Muscle of arm (tissue), 12 donors: Measurements from ENCODE around the gene NME8. TPM values are rescaled to one million over a fixed set of nuclear protein-coding genes. Genes with fewer than 3 reads are reported as not detected.

Source experiments
- DNase-seq: peaks from one replicate; pipeline ENCODE4 v3.0.0-alpha.2; 2013
- polyA plus RNA-seq, 12 donors: library from polyadenylated mRNA; unstranded; fragments of 120-200 nt; gene quantifications; one replicate each; pipeline ENCODE4 v1.2.1, GENCODE V29; 2013; ENCODE audit not compliant: insufficient read length in 12 of 12

NME8 gene
- polyA plus RNA-seq, 12 donors: 0.30 to 0.36 TPM; not detected in 10

DNA sequence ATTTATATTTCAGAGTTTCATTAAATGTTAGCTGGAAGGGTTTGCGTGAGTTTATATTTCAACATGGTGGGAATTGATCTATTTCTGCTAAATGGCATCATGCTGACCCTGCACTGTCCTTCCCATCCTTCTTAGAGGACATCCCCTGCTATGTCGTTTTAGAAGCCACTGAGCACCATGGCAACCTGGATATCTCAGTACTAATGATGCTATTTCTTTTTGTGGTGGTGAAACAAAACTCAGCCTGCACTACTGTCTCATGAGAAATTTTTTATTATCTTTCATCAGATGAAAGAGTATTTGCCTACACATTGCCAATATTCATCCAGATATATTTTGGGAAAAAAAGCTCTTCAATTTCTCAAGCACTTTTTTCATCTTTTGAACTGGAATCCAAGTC lies 84.1 kb downstream of the NME8 start:
- DNase-seq: no peak

DNA sequence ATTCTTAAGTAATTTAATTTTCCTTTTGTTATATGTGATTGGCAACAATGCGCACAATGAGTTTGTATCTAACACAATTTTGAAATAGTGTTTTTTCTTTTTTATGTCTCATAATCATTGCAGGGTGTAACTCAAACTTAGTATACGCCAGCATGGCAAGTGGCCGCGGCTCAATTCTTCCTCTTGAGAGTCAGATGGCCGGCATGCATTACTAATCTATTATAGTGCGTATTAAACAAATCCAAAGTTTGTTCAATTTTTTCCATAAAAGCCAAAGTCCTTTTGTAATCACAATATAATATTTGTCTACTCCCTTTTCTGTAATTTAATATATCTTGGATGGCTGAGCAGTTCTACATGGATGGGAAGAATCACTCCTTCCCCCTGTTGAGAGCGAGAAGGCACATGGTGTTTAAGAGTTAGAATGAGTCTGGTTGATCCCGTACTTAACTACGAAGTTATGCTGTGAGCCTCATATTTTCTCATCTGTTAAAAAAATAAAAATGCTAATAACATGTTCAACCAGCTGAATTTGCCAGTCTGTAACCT lies 84.7 kb downstream of the NME8 start:
- no peak for DNase-seq

DNA sequence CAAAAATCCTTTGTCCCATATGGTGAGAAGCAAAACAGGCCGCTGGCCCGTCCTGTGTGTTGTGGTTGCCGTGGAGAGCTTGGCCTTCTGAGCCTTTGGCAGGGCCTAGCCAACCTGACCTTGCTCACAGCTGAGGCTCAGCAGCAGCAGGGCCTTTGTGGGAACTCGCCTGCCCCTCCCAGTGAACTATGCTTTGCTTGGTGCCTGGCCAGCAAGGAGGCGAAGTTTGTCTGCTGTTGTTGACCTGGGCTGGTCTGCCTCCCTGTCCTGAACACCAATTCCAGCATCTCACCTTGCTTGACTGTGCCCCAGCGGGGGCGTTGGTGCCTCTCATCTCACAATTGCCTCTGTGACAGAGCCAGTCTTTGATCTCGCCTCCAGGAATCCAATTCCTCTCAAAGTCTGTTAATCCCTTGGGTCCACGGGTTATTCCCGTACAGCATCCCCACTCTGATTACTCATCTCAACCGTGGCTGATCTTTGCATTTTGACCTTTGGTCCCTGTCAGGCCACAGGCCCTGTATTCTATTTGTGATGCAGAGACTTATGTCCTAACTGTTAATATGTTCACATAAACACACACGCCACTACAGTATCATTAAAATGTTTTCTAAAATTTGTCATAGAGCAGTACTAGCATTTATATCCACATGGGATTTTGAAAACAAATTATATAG lies 94.7 kb downstream of the NME8 start:
- DNase-seq: peak; percentile 74

DNA sequence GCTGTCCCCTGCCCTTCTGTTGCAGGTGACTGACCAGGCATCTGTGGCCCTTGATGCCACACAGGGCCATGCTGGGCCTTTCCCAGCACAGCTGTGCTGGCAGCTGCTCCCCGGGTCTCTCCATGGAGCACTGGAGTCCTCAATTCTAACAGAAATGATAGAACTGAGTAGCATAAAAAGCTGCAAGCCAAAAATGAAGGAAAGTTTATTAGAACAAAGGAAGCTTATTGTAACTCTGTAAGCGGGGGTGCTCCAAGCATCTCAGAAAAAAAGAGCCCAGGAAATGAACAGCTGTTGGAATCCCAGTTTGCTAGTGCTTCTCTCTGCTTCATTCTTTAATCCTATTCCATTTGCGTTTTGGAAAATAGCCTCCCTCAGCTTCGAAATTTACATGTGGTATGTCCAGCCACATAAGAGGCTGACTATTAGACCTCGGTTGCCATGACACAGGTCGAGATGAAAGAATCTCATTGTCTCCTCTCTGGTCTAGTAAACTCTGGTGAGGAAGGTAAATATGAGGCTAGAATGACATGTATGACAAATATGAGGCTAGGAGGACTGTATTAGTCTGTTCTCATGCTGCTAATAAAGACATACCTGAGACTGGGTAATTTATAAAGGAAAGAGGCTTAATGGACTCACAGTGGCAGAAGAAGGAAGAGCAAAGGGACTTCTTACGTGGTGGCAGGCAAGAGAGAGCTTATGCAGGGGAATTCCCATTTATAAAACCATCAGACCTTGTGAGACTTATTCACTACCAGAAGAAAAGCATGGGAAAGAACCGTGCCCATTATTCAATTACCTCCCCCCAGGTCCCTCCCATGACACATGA lies 95.7 kb downstream of the NME8 start:
- DNase-seq: peak; percentile 59

DNA sequence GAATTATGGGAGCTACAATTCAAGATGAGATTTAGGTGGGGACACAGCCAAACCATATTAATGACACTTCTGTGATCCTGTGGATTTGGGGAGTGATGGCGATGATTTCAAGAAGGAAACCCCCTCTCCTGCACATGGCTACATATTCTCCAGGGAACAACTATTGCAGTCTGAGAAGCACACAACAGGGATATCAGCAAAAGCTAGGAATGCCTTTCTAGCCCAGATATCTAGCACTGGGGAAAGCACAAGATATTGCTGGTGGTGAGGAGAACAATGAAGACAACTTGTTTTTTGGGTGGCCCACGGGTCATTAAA lies 96.3 kb downstream of the NME8 start:
- DNase-seq: no peak

DNA sequence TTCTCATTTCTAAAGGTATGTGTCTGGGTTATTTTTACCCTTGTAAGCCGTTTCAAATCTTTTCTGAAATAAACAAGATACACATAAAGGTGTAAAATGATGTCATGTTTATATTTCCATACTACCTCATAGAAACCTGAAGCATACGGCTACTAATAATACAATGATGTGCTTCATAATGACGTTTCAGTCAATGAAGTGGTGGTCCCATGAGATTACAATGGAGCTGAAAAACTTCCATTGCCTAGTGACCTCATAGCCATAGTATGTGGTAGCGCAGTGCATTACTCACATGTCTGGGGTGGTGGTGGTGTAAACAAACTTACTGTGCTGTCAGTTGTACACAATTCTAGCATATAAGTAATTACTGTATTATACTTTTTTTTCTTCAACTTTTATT lies 96.9 kb downstream of the NME8 start:
- no peak for DNase-seq

DNA sequence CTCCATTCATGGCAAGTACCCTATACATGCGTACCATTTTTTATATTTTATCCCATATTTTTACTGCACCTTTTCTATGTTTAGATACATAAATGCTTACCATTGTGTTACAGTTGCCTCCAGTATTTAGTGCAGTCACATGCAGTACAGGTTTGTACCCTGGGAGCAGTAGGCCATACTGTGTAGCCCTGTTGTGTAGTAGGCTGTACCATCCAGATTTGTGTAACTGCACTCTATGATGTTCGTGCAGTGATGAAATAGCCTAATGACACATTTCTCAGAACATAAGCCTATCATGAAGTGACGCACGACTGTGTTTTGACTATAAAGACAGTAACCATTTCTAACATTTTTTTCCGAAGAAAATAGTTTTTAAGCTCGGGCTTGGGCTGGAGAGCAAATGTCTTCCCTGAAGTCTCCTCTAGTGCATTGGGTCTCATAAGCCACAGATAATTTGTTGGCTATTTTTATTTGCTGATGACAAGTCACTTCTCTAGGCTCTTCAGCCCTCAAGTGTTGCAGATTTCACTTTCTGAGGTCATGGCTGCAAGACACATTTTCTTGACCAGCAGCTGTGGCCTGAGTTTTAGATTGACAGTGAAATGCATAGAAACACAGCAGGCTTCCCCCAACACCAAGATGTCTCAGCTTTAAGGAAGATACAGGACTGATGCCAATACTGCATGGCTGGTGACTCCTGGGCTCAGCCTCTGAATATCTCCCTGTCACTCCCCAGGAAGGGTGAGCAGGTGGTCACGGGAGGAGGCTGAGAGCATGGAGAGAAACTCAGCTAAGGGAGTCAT lies 98.9 kb downstream of the NME8 start:
- DNase-seq: no peak

DNA sequence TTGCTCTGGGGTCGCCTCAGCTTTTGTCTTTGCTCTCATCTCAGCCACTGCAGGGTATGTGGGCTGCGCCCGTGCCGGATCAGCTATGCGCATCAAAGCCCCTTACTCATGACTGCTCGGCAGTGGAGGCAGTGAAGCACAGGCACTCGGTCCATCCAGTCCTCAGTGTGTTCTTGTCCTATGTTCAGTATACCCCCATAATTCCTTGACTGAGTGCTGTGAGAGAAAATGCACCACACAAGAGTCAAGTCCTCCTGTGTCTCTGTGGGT lies 99.5 kb downstream of the NME8 start:
- DNase-seq: no peak

Other genes with a start within 250 kb of the NME8 start
- under 1 TPM in 9 of 12 donors, not detected in 3; 0.20 to 0.53 (median 0.35) TPM for gene GPR141, start 164.8 kb upstream of the NME8 start, polyA plus RNA-seq
- gene SFRP4, start 68.2 kb downstream of the NME8 start, polyA plus RNA-seq: 10 to 100 TPM in 11 of 12 donors, not detected in 1; 14.3 to 49.7 (median 19.1) TPM
- gene EPDR1, start 72.0 kb downstream of the NME8 start, polyA plus RNA-seq: 100 to 1,000 TPM in 6 of 12 donors, 10 to 100 TPM in 5, not detected in 1; 33.9 to 140 (median 102) TPM